Measurements from ENCODE around the gene TNFRSF9.
A peak's percentile ranks its signal among the peaks of the same experiment; 100 is the strongest.

TNFRSF9 gene

DNA sequence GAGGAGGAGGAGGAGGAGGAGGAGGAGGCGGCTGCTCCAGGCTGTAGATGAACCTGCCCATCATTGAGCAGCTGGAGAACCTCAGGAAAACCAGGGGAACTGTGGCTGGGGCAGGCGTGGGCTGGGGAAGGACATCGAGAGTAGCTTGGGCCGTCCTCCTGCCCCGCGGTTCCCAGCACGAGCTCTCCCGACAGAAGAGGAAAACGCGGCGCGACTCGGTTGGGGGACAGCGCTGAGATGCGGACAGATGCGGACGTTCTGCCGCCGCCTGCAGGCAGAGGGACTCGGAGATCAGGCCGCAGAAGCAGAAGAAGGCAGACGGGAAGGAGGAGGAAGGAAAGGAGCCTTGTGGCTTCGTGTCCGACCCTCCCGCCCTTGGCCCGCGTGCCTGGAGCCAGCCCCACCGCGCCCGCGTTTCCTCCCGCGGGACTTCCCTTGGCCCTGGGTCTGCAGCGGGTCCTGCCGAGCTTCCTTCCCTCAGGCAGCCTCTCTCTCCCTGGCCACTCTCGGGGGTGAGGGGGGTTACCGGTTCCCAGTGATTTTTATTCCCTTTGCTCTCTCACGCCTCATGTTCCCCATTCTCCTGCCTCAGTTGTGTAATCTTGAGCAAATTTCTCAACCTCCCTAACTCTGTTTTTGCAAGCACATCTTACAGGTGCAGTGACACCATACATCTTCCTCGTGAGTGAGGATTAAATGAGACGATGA lies 1.7 kb upstream of the TNFRSF9 start:
- H3K27ac ChIP-seq: no peak overlapping the region

DNA sequence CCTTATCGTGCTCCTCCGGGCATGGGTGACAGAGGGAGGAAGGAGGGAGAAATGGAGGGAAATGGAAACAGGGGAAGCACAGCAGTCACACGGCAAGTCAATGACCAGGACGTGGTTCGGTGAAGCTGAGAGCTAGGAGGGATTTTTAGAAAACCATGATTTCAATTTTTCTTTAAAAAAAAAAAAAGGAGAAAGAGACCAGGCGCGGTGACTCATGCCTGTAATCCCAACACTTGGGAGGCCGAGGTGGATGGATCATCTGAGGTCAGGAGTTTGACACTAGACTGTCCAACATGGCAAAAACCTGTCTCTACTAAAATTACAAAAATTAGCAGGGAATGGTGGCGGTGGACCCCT lies 776 bp upstream of the TNFRSF9 start:
- TF ChIP-seq, protein P1, sequence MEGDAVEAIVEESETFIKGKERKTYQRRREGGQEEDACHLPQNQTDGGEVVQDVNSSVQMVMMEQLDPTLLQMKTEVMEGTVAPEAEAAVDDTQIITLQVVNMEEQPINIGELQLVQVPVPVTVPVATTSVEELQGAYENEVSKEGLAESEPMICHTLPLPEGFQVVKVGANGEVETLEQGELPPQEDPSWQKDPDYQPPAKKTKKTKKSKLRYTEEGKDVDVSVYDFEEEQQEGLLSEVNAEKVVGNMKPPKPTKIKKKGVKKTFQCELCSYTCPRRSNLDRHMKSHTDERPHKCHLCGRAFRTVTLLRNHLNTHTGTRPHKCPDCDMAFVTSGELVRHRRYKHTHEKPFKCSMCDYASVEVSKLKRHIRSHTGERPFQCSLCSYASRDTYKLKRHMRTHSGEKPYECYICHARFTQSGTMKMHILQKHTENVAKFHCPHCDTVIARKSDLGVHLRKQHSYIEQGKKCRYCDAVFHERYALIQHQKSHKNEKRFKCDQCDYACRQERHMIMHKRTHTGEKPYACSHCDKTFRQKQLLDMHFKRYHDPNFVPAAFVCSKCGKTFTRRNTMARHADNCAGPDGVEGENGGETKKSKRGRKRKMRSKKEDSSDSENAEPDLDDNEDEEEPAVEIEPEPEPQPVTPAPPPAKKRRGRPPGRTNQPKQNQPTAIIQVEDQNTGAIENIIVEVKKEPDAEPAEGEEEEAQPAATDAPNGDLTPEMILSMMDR (conservative IDR thresholded peaks at IDR 0.05): no peak
- H3K27ac ChIP-seq: no peak overlapping the region

More for the DNA sequence above, 1.7 kb upstream of the TNFRSF9 start:
- TF ChIP-seq, protein P1 (conservative IDR thresholded peaks at IDR 0.05): peak; percentile 64

DNA sequence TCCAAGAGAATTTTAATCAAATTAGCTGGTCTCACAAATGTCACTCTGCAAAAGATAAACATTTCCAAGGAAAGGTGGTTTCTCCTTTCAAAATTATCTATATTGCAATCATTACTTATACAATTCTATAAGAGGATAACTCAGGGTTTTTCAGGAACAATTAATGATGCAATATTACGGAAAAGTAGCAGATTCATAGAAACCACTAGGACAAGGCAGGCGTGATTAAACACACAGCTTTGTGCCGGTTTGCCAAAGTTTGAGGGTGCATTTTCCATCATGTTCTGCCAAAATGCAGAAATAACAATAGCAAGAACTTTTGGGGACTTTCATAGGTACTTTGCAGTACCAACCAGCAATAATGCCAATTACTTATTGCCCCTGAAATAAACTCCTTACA lies 605 bp downstream of the TNFRSF9 start:
- TF ChIP-seq, protein P1 (conservative IDR thresholded peaks at IDR 0.05): no peak
- H3K27ac ChIP-seq: no peak overlapping the region

DNA sequence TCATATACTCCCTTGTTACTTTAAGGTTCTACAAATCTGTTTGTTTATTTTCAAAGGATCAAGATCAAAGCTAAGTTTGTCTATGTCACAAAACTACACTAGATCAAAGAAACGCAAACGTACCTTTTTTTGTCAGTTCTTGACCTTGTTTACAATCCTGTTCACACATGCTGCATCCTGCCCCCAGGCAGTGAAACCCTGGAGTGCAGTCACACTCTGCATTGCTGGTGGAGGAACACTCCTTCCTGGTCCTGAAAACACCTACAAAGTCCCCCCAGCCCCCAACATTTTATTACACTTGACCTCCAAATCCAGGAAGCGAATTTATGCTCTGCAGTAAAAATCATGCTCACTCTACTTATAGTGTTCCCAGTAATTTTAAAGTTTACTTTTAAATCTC lies 2.6 kb downstream of the TNFRSF9 start:
- no peak overlapping the region for H3K27ac ChIP-seq
- TF ChIP-seq, protein P1 (conservative IDR thresholded peaks at IDR 0.05): no peak

DNA sequence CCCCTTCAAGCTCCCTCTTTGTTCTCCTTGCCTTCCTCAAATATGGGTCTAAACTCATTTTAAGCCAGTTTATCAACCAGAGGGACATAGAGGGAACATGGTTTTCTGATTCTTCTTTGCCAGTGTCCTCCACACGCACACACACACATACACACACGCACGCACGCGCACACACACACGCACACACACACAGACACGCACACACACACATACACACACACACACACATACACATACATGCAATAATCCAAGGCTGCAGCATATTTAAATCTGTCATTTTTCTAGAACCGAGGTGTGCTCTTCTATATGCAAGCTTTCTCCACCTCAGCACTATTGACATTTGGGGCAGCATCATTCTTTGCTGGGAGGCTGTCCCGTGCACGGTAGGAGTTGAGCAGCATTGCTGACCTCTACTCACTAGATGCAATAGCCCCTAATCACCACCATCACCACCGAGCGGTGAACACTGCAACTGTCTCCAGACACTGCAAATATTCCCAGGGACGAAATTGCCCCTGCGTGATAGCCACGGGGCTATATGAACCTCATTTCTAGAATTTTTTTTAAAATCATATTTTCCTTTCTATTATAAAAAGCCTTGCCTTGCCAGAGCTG lies 8.0 kb downstream of the TNFRSF9 start:
- TF ChIP-seq, protein P1 (conservative IDR thresholded peaks at IDR 0.05): no peak
- no peak overlapping the region for H3K27ac ChIP-seq

DNA sequence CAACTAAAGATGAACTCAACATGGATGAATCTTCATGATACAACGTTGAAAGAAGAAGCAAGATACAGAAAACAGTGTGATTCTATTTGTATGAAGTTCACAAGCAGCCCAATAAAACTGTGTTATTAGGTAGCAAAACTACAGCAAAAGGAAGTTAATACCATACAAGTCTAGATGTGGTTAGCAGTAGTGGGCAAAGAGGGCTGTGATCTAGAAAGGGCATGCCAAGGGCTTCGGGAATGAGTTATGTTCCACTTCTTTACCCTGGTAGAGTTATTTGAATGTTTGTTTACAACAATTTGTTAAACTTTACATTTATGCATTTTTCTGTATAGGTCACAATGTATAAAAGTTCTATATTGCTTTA lies 9.2 kb downstream of the TNFRSF9 start:
- TF ChIP-seq, protein P1 (conservative IDR thresholded peaks at IDR 0.05): no peak
- no peak overlapping the region for H3K27ac ChIP-seq

DNA sequence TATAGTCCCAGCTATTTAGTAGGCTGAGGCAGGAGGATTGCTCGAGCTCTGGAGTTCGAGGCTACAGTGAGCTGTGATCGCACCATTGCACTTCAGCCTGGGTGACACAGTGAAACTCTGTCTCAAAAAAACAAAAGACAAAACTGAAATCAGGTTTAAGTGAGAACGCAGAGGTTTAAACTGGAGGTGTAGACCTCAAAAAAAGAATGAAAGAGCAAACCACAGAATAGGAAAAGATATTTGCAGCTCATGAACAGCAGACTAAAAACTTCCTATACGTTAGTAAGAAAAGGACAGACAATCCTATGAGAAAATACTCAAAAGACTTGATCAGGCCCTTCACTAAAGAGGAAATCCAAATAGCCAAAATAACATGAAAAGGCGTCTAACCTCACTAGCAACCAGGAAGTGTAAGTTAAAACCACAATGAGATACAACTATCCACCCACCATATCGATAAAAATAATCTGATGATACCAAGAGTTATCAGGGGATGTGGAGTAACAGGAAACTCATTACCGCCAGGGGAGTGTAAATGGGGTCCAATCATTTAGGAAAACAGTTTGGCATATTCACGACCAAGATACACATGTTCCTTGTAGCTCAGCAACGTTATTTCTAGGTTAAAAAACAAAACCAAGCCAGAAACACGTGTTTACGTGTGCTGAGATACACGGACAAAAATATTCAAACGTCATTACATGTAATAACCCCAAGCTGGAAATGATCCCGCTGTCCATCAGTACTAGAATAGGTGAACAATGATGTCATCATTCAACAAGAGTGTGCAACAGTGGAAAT lies 9.8 kb downstream of the TNFRSF9 start:
- no peak overlapping the region for H3K27ac ChIP-seq
- TF ChIP-seq, protein P1 (conservative IDR thresholded peaks at IDR 0.05): no peak

All from VCaP (cell line).